ENCODE results near the gene CLEC16A. TPM values are rescaled to one million over a fixed set of nuclear protein-coding genes. Genes with fewer than 3 reads are reported as not detected.

The CLEC16A gene
- total and polyA plus RNA-seq, 9 of the 15 experiments (the other 6 are each of a cell fraction or from before 2014, with no cell fraction given): 1.00 to 22.3 (median 10.0) TPM

DNA sequence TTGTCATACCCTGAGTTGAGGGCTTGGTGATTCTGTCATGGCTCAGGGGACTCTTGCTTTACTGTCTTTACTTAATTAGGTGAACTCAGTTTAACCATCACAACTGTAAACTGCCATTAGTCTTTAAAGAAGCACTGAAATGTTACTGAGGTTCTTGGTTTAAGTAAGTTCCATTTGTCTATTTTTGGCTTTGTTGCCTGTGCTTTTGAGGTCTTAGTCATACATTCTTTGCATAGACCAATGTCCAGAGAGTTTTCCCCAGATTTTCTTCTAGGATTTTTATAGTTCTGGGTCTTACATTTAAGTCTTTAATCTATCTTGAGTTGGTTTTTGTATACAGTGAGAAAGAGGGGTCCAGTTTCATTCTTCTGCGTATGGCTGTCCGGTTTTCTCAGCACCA, 174.1 kb downstream of the CLEC16A start:
- Histone ChIP-seq H3K4me1 (replicated peaks in 1 of 2; ENCODE audit: control insufficient read depth in 2 of 2, insufficient read depth in 2 of 2, low read length in 2 of 2) (peaks cover 6% of the 10 kb centered on the region in 2 experiments), H3K9ac (ENCODE audit: insufficient read depth in 1 of 2, low read depth in 2 of 2, low read length in 2 of 2) (no peak overlapping the region), H2AFZ (ENCODE audit: low read depth, low read length) (no peak overlapping the region), H3K9me3 (replicated peaks; ENCODE audit: control insufficient read depth, insufficient read depth, low read depth, low read length) (no peaks in the 10 kb centered on the region), H3K27ac (ENCODE audit: extremely low read depth, low read depth, low read length) (no peak overlapping the region), H4K20me1 (replicated peaks; ENCODE audit: control insufficient read depth, insufficient read depth, low read length) (no peaks in the 10 kb centered on the region), H3K36me3 (ENCODE audit: control insufficient read depth, insufficient read depth, low read length) (peaks cover 28% of the 10 kb centered on the region), H3K4me3 (no peak overlapping the region), H3K9me1 (ENCODE audit: control insufficient read depth, insufficient read depth, low read length) (no peaks in the 10 kb centered on the region), H3K4me2 (ENCODE audit: insufficient read depth, low read length) (no peak overlapping the region), H3K79me2 (ENCODE audit: control insufficient read depth, insufficient read depth, low read length) (no peaks in the 10 kb centered on the region), H3K27me3 (ENCODE audit: control insufficient read depth in 2 of 2, insufficient read depth in 2 of 2, low read length in 2 of 2) (no peaks in the 10 kb centered on the region)
- POLR2A ChIA-PET: no interaction called here
- TF ChIP-seq MEF2A (IDR thresholded peaks at IDR 0.05; ENCODE audit: control insufficient read depth, low read depth, low read length): peak; percentile 10; the same call in 1 of the 2 replicates
- TF ChIP-seq, protein P1, sequence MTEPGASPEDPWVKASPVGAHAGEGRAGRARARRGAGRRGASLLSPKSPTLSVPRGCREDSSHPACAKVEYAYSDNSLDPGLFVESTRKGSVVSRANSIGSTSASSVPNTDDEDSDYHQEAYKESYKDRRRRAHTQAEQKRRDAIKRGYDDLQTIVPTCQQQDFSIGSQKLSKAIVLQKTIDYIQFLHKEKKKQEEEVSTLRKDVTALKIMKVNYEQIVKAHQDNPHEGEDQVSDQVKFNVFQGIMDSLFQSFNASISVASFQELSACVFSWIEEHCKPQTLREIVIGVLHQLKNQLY (CRISPR knock-in tag; conservative IDR thresholded peaks at IDR 0.05): no peak
- TF ChIP-seq, protein P2, sequence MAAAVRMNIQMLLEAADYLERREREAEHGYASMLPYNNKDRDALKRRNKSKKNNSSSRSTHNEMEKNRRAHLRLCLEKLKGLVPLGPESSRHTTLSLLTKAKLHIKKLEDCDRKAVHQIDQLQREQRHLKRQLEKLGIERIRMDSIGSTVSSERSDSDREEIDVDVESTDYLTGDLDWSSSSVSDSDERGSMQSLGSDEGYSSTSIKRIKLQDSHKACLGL (CRISPR knock-in tag; IDR thresholded peaks at IDR 0.05; ENCODE audit: borderline replicate concordance, poor library complexity, severe bottlenecking): no peak
- no peak for TF ChIP-seq SIX5 (IDR thresholded peaks at IDR 0.05; ENCODE audit: borderline replicate concordance in 1 of 2, insufficient read depth in 1 of 2, low read depth in 1 of 2, low read length in 2 of 2)
- TF ChIP-seq HNRNPL (IDR thresholded peaks at IDR 0.05; ENCODE audit: low read depth, low read length): no peak
- no peak for TF ChIP-seq NR2F6 (CRISPR knock-in tag; IDR thresholded peaks at IDR 0.05)
- TF ChIP-seq KAT7 (CRISPR knock-in tag; IDR thresholded peaks at IDR 0.05; ENCODE audit: borderline replicate concordance): no peak
- TF ChIP-seq, protein P3, sequence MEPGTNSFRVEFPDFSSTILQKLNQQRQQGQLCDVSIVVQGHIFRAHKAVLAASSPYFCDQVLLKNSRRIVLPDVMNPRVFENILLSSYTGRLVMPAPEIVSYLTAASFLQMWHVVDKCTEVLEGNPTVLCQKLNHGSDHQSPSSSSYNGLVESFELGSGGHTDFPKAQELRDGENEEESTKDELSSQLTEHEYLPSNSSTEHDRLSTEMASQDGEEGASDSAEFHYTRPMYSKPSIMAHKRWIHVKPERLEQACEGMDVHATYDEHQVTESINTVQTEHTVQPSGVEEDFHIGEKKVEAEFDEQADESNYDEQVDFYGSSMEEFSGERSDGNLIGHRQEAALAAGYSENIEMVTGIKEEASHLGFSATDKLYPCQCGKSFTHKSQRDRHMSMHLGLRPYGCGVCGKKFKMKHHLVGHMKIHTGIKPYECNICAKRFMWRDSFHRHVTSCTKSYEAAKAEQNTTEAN (CRISPR knock-in tag; IDR thresholded peaks at IDR 0.05): no peak
- DNase-seq (ENCODE audit: extremely low read depth in 1 of 4, low spot score in 3 of 4) (no peak), FAIRE-seq (no peak), ATAC-seq (no peak)
- CTCF ChIA-PET (ENCODE audit: low intra/inter-chr PET ratio): no interaction called here
- intact Hi-C loops (cut with micrococcal nuclease): no loop called here
- WGBS (ENCODE audit: insufficient coverage, low coverage, missing lambda C conversion rate): 79% methylated on average over 2 of the region's 2 CpGs
- BruUV-seq (replicated peaks): no TSS peak
- in situ Hi-C loops (cut with MboI): no loop called here

Measured in K562 (cell line).